Epithelial cell of prostate (primary cell): ENCODE data around the gene ARID1A.

Experiments
- DNase-seq: peaks from one replicate; pipeline ENCODE4 v3.0.0-alpha.2; 2011; ENCODE audit warnings: low read depth, low spot score
- H3K27ac ChIP-seq: fragments of 450-650 bp; 2 replicates; pipeline ENCODE4 v1.5.1; 2017; ENCODE audit warnings: mild to moderate bottlenecking

ARID1A gene

GRCh38 chr1:26811708-26812107, 115.9 kb downstream of the ARID1A start:
- no peak for DNase-seq
- no peak overlapping the region for H3K27ac ChIP-seq

GRCh38 chr1:26814377-26814776, 118.6 kb downstream of the ARID1A start:
- DNase-seq: no peak
- H3K27ac ChIP-seq: no peak overlapping the region

- H3K27ac ChIP-seq: no peak overlapping the region
Measured at GRCh38 chr1:26814893-26815292, 119.1 kb downstream of the ARID1A start.

GRCh38 chr1:26820784-26821269, 125.0 kb downstream of the ARID1A start:
- no peak for DNase-seq
- no peak overlapping the region for H3K27ac ChIP-seq

More at GRCh38 chr1:26814893-26815292, 119.1 kb downstream of the ARID1A start:
- no peak for DNase-seq

GRCh38 chr1:26822737-26823395, 127.1 kb downstream of the ARID1A start:
- no peak for DNase-seq
- no peak overlapping the region for H3K27ac ChIP-seq

GRCh38 chr1:26824731-26825130, 128.9 kb downstream of the ARID1A start:
- H3K27ac ChIP-seq: peak overlapping the region; percentile 40
- no peak for DNase-seq

GRCh38 chr1:26826261-26827105, 130.7 kb downstream of the ARID1A start, which contains the start of gene ZDHHC18:
ZDHHC18 (plus strand) TSS chr1:26826688; CDS start chr1:26826805, 117 bp downstream.
- peak within 1 kb of the TSS; percentile 40 for H3K27ac ChIP-seq
- DNase-seq: no peak

GRCh38 chr1:26827106-26827604, 131.3 kb downstream of the ARID1A start:
- DNase-seq: no peak

GRCh38 chr1:26827663-26828062, 131.8 kb downstream of the ARID1A start:
- DNase-seq: no peak
- no peak overlapping the region for H3K27ac ChIP-seq

More at GRCh38 chr1:26827106-26827604, 131.3 kb downstream of the ARID1A start:
- H3K27ac ChIP-seq: no peak overlapping the region

GRCh38 chr1:26828411-26828991, 132.7 kb downstream of the ARID1A start:
- no peak for DNase-seq
- H3K27ac ChIP-seq: no peak overlapping the region

- no peak overlapping the region for H3K27ac ChIP-seq
- no peak for DNase-seq
Measured at GRCh38 chr1:26829184-26829911, 133.5 kb downstream of the ARID1A start.

GRCh38 chr1:26831059-26831458, 135.2 kb downstream of the ARID1A start:
- no peak for DNase-seq
- no peak overlapping the region for H3K27ac ChIP-seq
